Measurements from ENCODE around the gene HOXA10.

Gene HOXA10

GRCh38 chr7:27166531-27167505 is 7.3 kb downstream of the HOXA10 start:
- DNase-seq (ENCODE audit: low read depth) = no peak

- no peak for DNase-seq (ENCODE audit: low read depth)
These were observed 8.1 kb downstream of the HOXA10 start for GRCh38 chr7:27165996-27166530.

DNA sequence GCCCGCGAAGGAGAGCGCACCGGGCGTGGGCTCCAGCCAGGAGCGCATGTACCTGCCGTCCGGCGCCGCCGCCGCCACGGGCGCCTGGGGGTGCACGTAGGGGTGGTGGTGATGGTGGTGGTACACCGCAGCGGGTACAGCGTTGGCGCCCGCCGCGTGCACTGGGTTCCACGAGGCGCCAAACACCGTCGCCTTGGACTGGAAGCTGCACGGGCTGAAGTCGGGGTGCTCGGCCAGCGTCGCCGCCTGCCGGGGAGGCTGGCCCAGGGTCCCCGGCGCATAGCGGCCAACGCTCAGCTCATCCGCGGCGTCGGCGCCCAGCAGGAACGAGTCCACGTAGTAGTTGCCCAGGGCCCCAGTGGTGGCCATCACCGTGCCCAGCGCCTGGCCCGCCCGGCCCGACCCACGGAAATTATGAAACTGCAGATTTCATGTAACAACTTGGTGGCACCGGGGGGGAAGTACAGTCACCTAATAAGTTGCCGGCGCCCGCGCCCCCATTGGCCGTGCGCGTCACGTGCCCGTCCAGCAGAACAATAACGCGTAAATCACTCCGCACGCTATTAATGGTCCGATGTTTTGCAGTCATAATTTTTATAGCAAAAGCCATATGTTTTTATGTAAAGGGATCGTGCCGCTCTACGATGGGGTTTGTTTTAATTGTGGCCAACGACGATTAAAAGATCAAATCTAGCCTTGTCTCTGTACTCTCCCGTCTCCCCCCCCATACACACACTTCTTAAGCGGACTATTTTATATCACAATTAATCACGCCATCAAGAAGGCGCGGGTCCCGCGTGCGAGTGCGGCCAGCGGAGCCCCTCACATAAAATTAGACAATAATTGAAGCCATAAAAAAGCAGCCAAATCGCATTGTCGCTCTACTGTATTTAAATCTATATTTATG is 8.8 kb downstream of the HOXA10 start, which contains the start of gene HOXA9:
Gene HOXA9 (minus strand): TSS at position 449 of the 907 bp plus-strand sequence. CDS start 80 bp downstream, at position 369.
- no peak for DNase-seq (ENCODE audit: low read depth)

DNA sequence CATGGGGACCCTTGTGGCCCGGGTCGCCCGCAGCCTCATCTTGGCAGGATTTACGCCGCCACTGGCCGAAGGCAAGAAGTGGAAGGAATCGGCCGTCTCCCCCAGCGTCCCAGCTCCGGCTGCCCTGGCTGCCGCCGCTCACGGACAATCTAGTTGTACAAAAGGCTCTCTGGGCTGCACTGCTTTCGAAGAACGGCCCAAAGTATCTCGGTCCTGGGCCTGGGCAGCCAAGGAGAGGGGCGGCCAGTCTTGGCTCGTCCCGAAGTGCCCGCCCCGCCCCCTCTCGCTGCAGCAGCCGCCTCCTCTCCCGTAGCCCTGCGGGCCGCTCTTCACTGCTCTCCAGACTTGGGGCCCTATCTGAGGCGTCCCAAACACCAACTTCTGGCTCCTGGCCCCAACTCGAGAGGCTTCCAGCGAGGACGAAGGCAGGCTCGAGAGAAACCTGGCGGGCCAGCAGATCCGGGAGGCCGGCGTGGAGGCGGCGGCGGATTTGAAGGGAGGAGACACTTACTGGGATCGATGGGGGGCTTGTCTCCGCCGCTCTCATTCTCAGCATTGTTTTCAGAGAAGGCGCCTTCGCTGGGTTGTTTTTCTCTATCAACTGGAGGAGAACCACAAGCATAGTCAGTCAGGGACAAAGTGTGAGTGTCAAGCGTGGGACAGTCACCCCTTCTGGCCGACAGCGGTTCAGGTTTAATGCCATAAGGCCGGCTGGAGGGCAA is 9.6 kb downstream of the HOXA10 start:
- DNase-seq (ENCODE audit: low read depth) = no peak

- DNase-seq (ENCODE audit: low read depth) = no peak
These were observed 10.1 kb downstream of the HOXA10 start for GRCh38 chr7:27164045-27164366.

DNA sequence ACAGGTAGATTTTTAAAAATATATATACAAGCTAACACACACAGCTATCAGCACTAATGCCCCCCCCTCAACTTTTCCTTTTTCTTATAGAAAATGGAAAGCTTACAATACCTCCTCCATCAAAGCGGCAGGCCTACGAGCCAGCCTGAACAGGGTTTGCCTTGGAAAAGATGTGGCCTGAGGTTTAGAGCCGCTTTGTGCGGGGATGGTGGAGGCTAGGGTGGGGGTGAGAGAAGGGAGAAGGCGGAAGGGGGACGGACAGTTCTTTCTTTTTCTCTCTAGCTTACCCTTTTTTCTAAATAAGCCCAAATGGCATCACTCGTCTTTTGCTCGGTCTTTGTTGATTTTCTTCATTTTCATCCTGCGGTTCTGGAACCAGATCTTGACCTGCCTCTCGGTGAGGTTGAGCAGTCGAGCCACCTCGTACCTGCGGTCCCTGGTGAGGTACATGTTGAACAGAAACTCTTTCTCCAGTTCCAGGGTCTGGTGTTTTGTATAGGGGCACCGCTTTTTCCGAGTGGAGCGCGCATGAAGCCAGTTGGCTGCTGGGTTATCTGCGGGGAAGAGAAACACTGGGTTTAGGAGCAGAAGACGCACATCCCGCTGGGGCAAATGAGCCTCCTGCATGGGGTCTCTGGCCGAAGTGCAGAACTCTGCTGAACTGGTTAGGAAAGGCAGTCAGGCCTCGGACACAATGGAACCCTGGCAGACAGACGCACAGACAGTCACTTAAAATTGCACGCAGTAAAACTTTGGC is 10.7 kb downstream of the HOXA10 start:
- DNase-seq (ENCODE audit: low read depth) = no peak

DNA sequence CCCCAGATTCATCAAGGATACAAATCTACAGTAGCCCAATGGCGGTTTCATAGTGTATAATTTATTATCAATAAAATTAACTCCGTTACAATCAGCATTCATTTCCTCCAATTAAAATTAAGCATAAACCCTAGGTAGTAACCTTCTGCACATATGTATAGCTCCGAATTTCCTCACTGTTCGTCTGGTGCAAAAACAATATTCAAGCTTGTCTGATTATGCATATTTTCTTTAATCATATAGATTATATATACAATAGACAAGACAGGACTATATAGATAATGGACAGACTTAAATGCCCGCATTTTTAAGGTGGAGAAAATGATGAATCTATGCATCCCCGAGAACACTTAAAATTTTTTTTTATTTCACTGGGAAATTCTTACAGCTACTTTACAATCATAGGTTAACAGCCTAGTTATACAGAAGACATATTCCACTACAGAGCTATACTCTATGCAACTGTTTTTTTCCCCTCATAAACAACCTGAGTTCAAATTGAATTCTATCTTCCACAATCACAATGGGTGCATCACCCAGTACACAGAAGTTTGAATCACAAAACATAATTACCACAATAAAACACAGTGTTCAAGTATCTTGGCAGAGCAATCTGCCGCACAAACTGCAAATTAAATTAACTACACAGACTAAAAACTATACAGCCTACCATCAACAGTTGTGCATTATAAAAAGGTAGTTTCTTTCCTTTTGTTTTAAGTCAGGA is 11.4 kb downstream of the HOXA10 start:
- no peak for DNase-seq (ENCODE audit: low read depth)

- DNase-seq (ENCODE audit: low read depth) = no peak
These were observed 12.2 kb downstream of the HOXA10 start for GRCh38 chr7:27161721-27162560.

GRCh38 chr7:27161214-27161720 is 12.9 kb downstream of the HOXA10 start:
- DNase-seq (ENCODE audit: low read depth) = no peak

DNA sequence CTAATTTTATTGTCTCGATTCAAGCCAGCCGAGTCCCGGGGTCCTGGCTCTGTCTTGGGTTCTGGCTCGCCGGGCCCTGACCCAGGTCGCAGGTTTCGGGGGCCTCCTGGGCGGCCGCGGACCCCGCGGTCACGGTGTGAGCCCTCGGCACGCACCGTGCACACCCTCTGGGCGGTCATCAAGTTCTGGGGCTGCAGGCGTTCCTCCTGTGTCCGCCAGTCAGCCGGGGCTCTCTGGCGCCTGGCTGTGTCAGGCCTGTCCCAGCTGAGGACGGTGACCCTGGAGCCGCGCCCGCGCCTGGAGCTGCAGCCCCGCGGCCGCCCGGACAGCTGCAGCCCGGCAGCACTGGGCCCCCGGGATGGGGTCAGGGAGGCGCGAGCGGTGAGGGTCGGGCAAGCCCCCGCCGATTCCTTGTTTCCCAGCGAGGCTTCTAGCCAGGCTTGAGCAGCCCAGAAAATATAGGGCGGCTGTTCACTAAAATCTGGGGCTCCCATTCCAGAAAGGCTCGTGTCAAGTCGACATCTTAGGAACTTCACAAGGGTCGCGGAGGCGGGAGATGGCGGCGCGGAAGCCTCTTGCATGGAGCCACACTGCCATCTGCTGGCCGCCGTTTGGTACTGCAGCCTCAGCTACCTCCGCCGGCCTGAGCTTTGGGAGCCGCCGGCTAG is 13.4 kb downstream of the HOXA10 start:
- DNase-seq (ENCODE audit: low read depth) = no peak

- no peak for DNase-seq (ENCODE audit: low read depth)
These were observed 14.0 kb downstream of the HOXA10 start for GRCh38 chr7:27160145-27160545.

- no peak for DNase-seq (ENCODE audit: low read depth)
These were observed 14.6 kb downstream of the HOXA10 start for GRCh38 chr7:27159266-27160144.

GRCh38 chr7:27158436-27159265 is 15.5 kb downstream of the HOXA10 start:
- no peak for DNase-seq (ENCODE audit: low read depth)

DNA sequence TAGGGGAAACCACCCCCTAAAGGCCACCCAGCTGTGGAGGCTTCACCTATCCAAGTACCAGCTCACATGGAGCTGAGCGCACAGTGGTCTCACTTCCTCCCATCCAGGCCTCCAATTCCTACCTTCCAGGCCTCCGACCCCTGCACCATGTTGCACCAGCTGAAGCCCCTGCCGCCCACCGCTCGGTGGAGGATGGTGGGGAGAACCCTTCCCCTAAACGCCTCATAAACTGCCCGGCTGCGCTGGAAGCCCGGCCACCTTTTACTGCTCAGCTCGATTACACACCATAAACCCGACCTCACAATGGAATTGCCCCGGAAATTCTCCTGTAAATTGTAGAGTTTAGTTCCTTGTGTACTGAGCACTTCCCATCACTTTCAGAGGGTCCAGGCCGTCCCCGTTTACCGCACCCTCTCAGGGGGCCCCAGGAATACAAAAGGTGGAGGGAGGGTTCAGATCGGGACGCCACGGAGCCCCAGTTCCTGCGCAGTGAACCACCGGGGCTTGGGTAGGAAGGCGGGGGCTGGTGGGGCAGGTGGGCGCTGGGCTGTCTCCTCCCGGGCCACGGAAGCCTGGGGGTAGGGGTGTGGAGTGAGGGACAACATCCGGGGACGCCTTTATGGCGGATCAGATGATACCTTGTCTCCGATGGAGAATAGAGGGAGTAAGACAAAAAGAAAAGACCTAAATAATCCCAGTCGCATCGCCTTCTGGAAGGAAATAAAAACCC is 16.3 kb downstream of the HOXA10 start:
- no peak for DNase-seq (ENCODE audit: low read depth)

GRCh38 chr7:27156916-27157701 is 17.0 kb downstream of the HOXA10 start:
- DNase-seq (ENCODE audit: low read depth) = no peak
